ENCODE measurements around the gene FA2H.
"Not testable (repeated sequence)": the region's sequence is repeated elsewhere in the genome, so short reads cannot be mapped to it uniquely, and the experiment has no call there.

FA2H gene, protein sequence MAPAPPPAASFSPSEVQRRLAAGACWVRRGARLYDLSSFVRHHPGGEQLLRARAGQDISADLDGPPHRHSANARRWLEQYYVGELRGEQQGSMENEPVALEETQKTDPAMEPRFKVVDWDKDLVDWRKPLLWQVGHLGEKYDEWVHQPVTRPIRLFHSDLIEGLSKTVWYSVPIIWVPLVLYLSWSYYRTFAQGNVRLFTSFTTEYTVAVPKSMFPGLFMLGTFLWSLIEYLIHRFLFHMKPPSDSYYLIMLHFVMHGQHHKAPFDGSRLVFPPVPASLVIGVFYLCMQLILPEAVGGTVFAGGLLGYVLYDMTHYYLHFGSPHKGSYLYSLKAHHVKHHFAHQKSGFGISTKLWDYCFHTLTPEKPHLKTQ

GRCh38 chr16:74774223-74775139 is at the start of gene FA2H:
TSS of gene FA2H (minus strand) at chr16:74774820. CDS start at chr16:74774755, 65 bp downstream.
- no peak for TF ChIP-seq ZFX (IDR thresholded peaks at IDR 0.05; ENCODE audit: borderline replicate concordance)
- TF ChIP-seq, protein P1, sequence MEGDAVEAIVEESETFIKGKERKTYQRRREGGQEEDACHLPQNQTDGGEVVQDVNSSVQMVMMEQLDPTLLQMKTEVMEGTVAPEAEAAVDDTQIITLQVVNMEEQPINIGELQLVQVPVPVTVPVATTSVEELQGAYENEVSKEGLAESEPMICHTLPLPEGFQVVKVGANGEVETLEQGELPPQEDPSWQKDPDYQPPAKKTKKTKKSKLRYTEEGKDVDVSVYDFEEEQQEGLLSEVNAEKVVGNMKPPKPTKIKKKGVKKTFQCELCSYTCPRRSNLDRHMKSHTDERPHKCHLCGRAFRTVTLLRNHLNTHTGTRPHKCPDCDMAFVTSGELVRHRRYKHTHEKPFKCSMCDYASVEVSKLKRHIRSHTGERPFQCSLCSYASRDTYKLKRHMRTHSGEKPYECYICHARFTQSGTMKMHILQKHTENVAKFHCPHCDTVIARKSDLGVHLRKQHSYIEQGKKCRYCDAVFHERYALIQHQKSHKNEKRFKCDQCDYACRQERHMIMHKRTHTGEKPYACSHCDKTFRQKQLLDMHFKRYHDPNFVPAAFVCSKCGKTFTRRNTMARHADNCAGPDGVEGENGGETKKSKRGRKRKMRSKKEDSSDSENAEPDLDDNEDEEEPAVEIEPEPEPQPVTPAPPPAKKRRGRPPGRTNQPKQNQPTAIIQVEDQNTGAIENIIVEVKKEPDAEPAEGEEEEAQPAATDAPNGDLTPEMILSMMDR (IDR thresholded peaks at IDR 0.05) = peak; percentile 74
- H3K27ac ChIP-seq = peak within 1 kb of the TSS; percentile 46; the same call in 1 of the 2 replicates

GRCh38 chr16:74817851-74818250 is 43.2 kb upstream of the FA2H start:
- TF ChIP-seq, protein P1 (IDR thresholded peaks at IDR 0.05) = peak; percentile 16; the same call in 1 of the 2 replicates
- TF ChIP-seq ZFX (IDR thresholded peaks at IDR 0.05; ENCODE audit: borderline replicate concordance) = no peak
- no peak overlapping the region for H3K27ac ChIP-seq

DNA sequence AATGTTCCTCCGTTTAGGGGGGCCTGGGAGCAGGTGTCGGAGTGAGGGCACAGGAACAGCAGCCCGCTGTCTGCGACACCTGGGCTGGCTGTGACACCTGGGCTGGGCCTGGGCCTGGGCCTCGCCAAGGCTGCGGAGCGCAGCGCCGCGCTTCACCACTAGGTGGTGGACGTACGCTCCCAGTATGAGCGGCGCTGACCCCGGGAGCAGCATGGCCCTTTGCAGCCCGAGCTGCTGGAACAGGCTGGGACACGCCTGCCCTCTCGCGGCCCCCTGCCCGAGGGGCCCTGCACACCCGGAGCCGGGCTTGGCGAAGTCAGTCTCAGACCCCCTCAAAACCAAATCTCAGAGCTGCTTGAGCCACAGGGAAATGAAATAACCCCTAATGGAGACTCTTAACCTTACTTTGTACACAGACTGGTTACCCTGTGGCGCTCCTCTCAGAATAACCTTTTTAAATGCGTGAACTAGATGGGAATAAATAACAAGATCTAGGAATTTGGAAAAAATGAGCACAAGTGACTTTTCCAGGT is 38.6 kb upstream of the FA2H start:
- H3K27ac ChIP-seq = no peak overlapping the region
- no peak for TF ChIP-seq ZFX (IDR thresholded peaks at IDR 0.05; ENCODE audit: borderline replicate concordance)
- TF ChIP-seq, protein P1 (IDR thresholded peaks at IDR 0.05) = peak; percentile 98

DNA sequence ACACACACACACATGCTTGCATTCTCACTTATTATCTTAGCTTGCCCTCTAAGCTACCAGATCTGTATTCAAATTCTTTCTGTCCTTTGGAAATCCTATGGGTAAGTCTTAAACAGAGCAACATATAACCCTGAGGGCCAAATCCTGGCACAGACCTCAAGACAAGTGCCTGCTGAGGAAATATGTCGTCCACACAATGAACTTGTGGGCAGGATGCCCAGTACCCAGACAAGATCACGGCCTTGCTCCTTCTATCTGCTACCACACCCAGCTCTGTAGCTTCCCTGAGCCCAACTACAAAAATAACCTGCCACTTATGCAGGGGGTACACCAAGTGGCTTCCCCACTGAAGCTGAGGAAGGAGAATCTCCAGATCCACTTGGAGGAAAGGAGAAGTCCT is 37.3 kb upstream of the FA2H start:
- TF ChIP-seq, protein P1 (IDR thresholded peaks at IDR 0.05) = no peak
- no peak for TF ChIP-seq ZFX (IDR thresholded peaks at IDR 0.05; ENCODE audit: borderline replicate concordance)
- H3K27ac ChIP-seq = no peak overlapping the region

- H3K27ac ChIP-seq = not testable (repeated sequence)
Measured at GRCh38 chr16:74811216-74811615, 36.6 kb upstream of the FA2H start.

DNA sequence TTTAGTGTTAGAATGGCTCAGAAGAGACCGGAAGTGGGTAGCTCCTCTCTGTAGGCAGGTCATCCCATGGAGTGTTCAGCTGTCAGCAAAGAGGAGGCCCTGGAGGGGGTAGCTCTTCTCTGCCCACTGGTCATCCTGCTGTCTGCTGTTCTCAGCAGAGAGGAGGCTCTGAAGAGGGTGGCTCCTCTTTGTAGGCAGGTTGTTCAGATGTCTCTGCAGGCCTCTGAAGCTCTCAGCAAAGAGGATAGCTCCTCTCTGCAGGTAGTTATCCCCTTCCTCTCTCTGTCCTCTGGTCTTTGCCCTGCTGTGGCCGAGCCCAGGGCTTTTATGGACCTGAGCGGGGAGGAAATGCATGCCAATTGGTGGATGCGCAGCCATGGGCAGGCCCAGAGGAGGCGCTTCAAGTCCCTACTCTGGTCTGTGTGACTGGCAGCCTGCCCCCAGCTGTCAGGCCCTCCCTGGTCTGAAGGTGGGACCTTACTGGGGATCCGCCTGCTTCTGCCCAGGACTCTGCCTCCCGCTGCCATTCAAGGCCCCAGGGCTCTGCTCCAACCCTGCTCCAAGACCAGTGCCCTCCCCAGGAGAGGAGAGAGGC is 32.5 kb upstream of the FA2H start:
- TF ChIP-seq, protein P1 (IDR thresholded peaks at IDR 0.05) = no peak
- TF ChIP-seq ZFX (IDR thresholded peaks at IDR 0.05; ENCODE audit: borderline replicate concordance) = no peak

GRCh38 chr16:74800216-74800871 is 25.7 kb upstream of the FA2H start:
- TF ChIP-seq ZFX (IDR thresholded peaks at IDR 0.05; ENCODE audit: borderline replicate concordance) = no peak
- TF ChIP-seq, protein P1 (IDR thresholded peaks at IDR 0.05) = no peak
- no peak overlapping the region for H3K27ac ChIP-seq

More for the DNA sequence above, 32.5 kb upstream of the FA2H start:
- H3K27ac ChIP-seq = no peak overlapping the region
